Ovary (tissue), 3 donors: ENCODE measurements around the gene GABRG3.

Source experiments
- POLR2A ChIP-seq: fragments of 450-650 bp; IDR thresholded peaks from one replicate; pipeline ENCODE4 v1.6.1; 2017; ENCODE audit warnings: antibody characterized with exemption, mild to moderate bottlenecking, moderate library complexity
- TF ChIP-seq, protein P1 (sequence below), 3 donors: fragments of 450-650 bp in 2 of 3; fragments of 200-600 bp in 1 of 3; IDR thresholded peaks; one replicate each; pipeline versions ENCODE4 v1.5.1 to v1.8.0; 2016 to 2022; ENCODE audit warnings: antibody characterized with exemption in 3 of 3, mild to moderate bottlenecking in 1 of 3
- donor health status: DM: no; HTN: no; CAD: no.

- TF ChIP-seq, protein P1, sequence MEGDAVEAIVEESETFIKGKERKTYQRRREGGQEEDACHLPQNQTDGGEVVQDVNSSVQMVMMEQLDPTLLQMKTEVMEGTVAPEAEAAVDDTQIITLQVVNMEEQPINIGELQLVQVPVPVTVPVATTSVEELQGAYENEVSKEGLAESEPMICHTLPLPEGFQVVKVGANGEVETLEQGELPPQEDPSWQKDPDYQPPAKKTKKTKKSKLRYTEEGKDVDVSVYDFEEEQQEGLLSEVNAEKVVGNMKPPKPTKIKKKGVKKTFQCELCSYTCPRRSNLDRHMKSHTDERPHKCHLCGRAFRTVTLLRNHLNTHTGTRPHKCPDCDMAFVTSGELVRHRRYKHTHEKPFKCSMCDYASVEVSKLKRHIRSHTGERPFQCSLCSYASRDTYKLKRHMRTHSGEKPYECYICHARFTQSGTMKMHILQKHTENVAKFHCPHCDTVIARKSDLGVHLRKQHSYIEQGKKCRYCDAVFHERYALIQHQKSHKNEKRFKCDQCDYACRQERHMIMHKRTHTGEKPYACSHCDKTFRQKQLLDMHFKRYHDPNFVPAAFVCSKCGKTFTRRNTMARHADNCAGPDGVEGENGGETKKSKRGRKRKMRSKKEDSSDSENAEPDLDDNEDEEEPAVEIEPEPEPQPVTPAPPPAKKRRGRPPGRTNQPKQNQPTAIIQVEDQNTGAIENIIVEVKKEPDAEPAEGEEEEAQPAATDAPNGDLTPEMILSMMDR (IDR thresholded peaks at IDR 0.05): no peak
- TF ChIP-seq POLR2A: no peak
Measured at GRCh38 chr15:27475395-27475794, 504.4 kb downstream of the GABRG3 start.
